Measurements from ENCODE around the gene PTMA.
A peak's percentile ranks its signal among the peaks of the same experiment; 100 is the strongest.
"Not testable (repeated sequence)": the region's sequence is repeated elsewhere in the genome, so short reads cannot be mapped to it uniquely, and the experiment has no call there.

The PTMA gene

GRCh38 chr2:231701456-231702373 lies 6.6 kb upstream of the PTMA start:
- DNase-seq: no peak

DNA sequence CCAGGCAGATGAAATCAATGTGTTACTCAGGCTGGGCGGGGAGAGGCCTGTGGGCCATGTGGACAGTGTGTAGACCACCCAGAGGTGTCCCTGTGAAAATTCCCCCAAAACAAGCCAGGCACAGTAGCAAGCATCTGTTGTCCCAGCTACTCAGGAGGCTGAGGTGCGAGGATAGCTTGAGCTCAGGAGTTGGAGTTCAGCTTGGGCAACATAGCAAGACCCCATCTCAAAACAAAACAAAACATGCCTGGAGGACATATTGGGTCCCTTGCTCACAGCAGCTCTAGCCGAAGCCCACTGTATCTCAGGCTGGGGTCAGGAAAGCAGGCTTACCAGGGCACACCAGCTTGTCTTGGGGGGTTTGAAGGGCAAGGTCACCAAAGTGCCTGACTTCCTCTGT lies 4.3 kb upstream of the PTMA start:
- no peak for DNase-seq

DNA sequence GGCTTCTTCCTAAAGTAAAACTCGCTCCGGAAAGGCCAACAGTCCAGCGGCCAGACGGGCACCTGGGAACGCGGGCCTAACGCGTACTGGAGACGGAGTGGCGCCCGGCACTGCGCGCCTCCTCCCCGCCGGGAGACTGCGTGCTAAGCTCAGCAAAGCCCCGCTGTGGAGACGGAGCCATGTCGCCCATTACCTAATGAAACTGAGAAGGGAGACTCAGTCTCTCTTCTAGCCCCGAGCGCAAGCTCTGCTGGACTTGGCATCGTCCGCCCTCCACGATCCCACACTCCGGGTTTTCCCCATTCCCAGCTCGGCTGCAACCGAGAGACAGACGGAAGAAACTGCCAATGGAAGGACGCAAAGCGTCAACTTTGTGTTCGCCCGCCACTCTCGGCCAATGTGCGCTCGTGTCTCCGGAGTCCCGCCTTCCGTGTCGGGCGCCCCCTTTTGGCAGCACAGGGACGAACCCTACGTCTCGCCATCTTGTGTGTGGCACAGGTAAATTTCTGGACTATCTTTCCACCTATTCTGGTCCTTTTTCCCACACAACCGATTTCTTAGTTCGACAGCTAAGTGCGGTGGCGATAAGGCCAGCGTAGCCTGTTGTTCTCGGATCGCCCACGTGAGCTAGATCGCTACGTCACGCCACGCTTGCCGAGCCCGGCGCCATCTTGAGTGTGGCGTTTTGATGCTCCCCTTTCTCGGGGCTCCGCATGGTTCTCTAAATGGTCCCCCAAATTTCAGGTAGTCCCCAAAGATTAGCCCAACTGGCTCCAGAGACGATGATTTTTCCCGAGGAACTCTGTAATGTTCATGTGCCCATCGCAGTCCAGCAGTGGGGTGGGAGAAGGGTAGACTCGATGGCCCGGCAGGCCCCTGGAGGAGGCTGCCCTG lies 1.3 kb upstream of the PTMA start:
- peak; percentile 93 for DNase-seq

- peak; percentile 73 for DNase-seq
Measured at GRCh38 chr2:231707625-231707926, 749 bp upstream of the PTMA start.

DNA sequence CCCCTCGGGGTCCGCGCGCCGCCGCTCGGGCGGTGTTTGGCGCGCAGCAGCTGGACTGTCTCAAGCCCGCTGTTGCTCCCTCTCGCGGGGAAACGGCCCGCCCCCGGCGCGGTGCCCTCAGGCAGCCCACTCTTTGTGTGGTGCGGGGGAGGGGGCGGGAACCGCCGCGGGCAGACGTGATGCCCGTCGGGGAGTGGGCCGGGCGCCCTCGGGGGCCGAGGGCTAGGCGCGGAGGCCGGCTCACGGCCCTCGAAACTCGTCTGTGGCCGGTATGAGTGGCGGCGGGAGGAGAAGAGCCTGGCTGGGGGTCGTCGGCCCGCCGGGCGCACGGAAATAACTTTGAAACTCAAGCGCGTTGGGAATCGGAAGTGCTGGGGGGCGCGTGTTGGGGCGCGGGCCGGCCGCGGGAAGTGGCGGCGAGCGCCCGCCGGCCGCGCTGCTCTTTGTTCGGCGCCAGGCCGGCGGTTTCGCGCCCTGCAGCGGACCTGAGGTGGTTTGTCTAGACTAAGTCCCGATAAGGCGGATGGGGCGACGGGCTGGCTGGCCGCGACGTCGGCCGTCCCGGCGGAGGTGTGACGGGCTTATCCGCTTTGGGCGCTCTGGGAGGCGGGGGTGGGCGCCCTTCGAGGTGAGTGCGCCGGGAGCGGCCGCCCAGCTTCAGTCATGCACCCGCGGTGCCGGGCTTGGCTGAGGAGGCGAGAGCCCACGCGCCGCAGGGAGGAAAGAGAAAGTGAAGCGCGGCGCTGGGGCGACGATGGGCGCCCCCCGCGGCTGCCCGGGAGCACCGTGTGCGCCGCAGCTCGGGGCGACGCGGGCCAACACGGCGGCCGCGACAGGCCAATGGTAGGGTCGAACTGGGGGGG lies 679 bp downstream of the PTMA start:
- no peak for DNase-seq

DNA sequence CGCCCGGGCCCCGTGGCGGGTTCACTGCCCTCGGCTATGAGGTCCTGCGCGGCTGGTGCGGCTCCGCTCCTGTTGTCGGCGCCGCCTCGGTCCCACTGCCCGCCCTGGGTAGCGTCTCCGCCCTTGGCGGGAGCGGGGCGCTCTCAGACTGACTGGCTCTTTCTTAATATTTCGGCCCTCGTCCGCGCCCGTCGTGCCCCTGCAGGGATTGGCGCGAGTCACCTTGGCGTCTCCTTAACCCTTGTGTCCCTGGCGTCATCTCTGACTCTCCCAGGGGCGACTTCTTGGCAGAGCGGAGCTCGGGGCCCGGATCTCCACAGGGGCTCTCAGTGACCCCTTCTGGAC lies 1.3 kb downstream of the PTMA start:
- DNase-seq: no peak

GRCh38 chr2:231709981-231710798 lies 1.9 kb downstream of the PTMA start:
- DNase-seq: peak; percentile 61

GRCh38 chr2:231710799-231711676 lies 2.7 kb downstream of the PTMA start:
- DNase-seq: no peak

DNA sequence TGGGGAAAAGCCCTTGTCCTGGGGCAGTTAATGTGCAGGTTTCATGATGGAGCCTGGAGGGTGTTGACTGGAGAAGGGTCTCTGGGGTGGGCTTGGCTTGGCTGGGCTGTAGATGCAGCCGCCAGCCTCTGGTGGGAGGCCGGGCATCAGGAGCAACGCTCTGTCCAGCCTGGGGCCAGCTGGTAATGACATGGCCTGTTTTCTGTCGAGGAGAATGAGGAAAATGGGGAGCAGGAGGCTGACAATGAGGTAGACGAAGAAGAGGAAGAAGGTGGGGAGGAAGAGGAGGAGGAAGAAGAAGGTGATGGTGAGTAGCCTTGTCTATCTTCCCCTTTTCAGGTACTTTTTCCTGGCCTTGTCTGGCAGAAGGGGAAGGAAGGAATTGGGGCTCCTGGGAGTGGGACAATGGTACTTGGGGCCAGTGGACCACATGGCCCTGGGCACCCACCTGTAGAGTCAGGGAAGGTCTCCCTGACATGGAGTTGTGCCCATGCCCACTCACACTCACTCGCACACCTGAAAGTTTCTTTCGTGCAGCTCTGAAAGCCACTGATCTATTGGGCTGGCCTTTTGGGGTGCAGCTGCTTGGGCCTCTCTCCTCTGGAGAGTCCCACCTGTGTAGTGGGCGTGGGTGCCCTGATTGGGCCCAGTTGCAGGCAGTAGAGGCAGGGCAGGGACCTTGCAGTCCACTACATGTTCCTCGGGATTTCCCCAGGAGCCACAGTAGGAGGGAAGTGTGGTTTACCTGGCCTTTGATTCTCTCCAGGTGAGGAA lies 3.5 kb downstream of the PTMA start:
- no peak for DNase-seq

DNA sequence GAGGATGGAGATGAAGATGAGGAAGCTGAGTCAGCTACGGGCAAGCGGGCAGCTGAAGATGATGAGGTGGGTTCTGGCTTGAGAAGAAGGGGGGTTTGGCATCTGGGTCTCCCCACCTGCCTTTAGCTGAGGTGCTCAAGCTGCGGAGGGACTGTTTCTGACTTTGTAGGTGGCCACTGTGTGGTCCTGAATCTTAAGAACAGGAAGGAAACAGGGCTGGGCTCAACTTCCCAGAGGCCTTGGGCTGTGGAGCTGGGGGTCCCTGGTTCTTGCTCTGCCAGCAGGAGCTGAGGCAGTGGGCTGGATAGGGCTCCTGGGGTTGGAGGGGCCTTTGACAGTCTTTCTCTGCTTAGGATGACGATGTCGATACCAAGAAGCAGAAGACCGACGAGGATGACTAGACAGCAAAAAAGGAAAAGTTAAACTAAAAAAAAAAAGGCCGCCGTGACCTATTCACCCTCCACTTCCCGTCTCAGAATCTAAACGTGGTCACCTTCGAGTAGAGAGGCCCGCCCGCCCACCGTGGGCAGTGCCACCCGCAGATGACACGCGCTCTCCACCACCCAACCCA lies 4.2 kb downstream of the PTMA start:
- not testable (repeated sequence) for DNase-seq

GRCh38 chr2:231713406-231713729 lies 5.0 kb downstream of the PTMA start:
- not testable (repeated sequence) for DNase-seq

GRCh38 chr2:231713730-231714638 lies 5.7 kb downstream of the PTMA start:
- DNase-seq: peak; percentile 82

- peak; percentile 76 for DNase-seq
Measured at GRCh38 chr2:231714639-231715498, 6.5 kb downstream of the PTMA start.

- DNase-seq: no peak
Measured at GRCh38 chr2:231715499-231715837, 7.1 kb downstream of the PTMA start.

GRCh38 chr2:231715988-231716616 lies 7.8 kb downstream of the PTMA start:
- no peak for DNase-seq

- DNase-seq: no peak
Measured at GRCh38 chr2:231716666-231717280, 8.4 kb downstream of the PTMA start.
